Hepatocyte (in vitro differentiated cells): ENCODE measurements around the gene CBX5. TPM values are rescaled to one million over a fixed set of nuclear protein-coding genes. Genes with fewer than 3 reads are reported as not detected.

Experiments
- DNase-seq: peaks from one replicate; pipeline ENCODE4 v3.0.0-alpha.2; 2016; ENCODE audit warnings: low spot score
- H2AFZ ChIP-seq: fragments of 200-600 bp; sonication (generic); 2 replicates; pipeline ENCODE4 v1.6.0; 2016; ENCODE audit warnings: antibody characterized with exemption, mild to moderate bottlenecking
- H3K27ac ChIP-seq: fragments of 200-600 bp; sonication (generic); 2 replicates; pipeline ENCODE4 v1.5.1; 2016; ENCODE audit warnings: mild to moderate bottlenecking
- H3K27me3 ChIP-seq: fragments of 200-600 bp; sonication (generic); 2 replicates; pipeline ENCODE4 v1.6.1; 2016
- H3K36me3 ChIP-seq: fragments of 200-600 bp; sonication (generic); replicated peaks from 2 replicates; pipeline ENCODE4 v1.5.1; 2016; ENCODE audit warnings: low read depth; ENCODE audit not compliant: insufficient read depth
- H3K4me1 ChIP-seq: fragments of 200-600 bp; sonication (generic); 2 replicates; pipeline ENCODE4 v1.5.1; 2016; ENCODE audit warnings: mild to moderate bottlenecking, moderate library complexity; ENCODE audit not compliant: insufficient read depth
- H3K4me2 ChIP-seq: fragments of 200-600 bp; sonication (generic); 2 replicates; pipeline ENCODE4 v1.6.0; 2016
- H3K4me3 ChIP-seq: fragments of 200-600 bp; sonication (generic); 2 replicates; pipeline ENCODE4 v1.5.1; 2016; ENCODE audit warnings: mild to moderate bottlenecking
- H3K79me2 ChIP-seq: fragments of 200-600 bp; sonication (generic); 2 replicates; pipeline ENCODE4 v1.6.0; 2017; ENCODE audit warnings: mild to moderate bottlenecking
- H3K9me2 ChIP-seq: fragments of 200-600 bp; sonication (generic); replicated peaks from 2 replicates; pipeline ENCODE4 v1.6.0; 2017; ENCODE audit warnings: mild to moderate bottlenecking; ENCODE audit not compliant: insufficient read depth
- H3K9me3 ChIP-seq: fragments of 200-600 bp; sonication (generic); 2 replicates; pipeline ENCODE4 v1.5.1; 2016; ENCODE audit warnings: low read depth, mild to moderate bottlenecking
- H4K20me1 ChIP-seq: fragments of 200-600 bp; sonication (generic); 2 replicates; pipeline ENCODE4 v1.6.0; 2016; ENCODE audit warnings: mild to moderate bottlenecking; ENCODE audit not compliant: insufficient read depth, poor library complexity, severe bottlenecking
- CTCF ChIP-seq: fragments of 200-600 bp; sonication (generic); IDR thresholded peaks from 2 replicates; pipeline ENCODE4 v1.5.1; 2016; ENCODE audit warnings: antibody characterized with exemption, mild to moderate bottlenecking; ENCODE audit not compliant: poor library complexity
- EZH2 ChIP-seq: fragments of 200-600 bp; sonication (generic); IDR thresholded peaks from 2 replicates; pipeline ENCODE4 v1.6.1; 2016; ENCODE audit warnings: antibody characterized with exemption, mild to moderate bottlenecking, borderline replicate concordance
- EZH2phosphoT487 ChIP-seq: fragments of 200-600 bp; sonication (generic); IDR thresholded peaks from one replicate; pipeline ENCODE4 v1.6.1; 2018; ENCODE audit warnings: antibody characterized with exemption, mild to moderate bottlenecking, low read depth, moderate library complexity; ENCODE audit not compliant: unreplicated experiment, severe bottlenecking
- WGBS: methylation state at CpG from one replicate; pipeline ENCODE4 v1.1.6; 2016; ENCODE audit warnings: low lambda C conversion rate; ENCODE audit errors: missing lambda C conversion rate; 5-methylcytosine and 5-hydroxymethylcytosine counted together
- polyA plus RNA-seq: library from polyadenylated mRNA; unstranded; fragments of >200 nt; fragmentation: Nextera tagmentation; extraction: Ambion mirVana; gene quantifications from 2 replicates; pipeline ENCODE4 v1.2.1, GENCODE V29; 2016
- total RNA-seq: library from RNA; depleted of rRNA; stranded (reverse); fragments of >200 nt; gene quantifications from 2 replicates; pipeline ENCODE4 v1.2.3, GENCODE V29; 2014

CBX5 gene
- total and polyA plus RNA-seq, 2 experiments from 2014 or later: 21.9 to 60.1 TPM

DNA sequence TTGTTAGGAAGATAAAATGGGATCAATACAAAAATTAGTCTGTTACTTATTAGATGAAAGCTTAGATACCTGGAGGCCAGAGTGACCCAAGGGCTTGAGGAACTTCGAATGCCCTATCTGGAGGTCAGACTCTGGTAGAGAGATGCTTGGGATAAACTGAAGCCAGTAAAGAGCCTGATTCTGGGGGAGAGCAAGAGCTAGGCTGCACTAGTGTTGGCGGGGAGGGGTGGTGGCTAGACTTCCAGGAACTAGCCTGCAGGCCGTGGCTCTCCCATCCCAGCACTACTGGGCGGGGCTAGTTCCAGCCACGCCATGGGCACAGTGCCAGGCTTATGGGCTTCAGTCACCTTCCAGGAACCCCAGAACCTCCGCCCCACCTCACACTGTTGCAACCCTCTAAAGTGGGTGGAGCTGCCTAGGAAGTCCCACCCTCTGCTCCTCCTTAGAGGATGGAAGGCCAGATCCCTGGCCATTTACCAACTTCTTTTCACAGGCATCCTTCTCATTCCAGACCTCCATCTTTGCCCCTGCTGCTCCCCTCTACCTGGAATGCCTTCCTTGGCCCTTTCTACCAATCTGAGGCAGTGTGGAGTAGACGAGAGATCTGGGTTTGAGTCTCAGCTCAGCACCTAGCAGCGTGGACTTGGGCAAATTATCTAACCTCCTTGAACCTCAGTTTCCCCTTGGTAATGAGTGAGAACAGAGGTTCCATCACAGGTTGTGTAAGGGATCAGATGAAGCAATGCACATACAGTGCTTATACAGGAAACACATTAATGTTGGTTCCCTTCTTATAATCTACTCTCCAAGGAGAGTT is 27.2 kb upstream of the CBX5 start:
- Histone ChIP-seq H3K79me2 (no peaks in the 10 kb centered on the region), H3K27ac (no peak overlapping the region), H3K9me3 (no peaks in the 10 kb centered on the region), H3K36me3 (no peaks in the 10 kb centered on the region), H3K9me2 (no peaks in the 10 kb centered on the region), H3K27me3 (no peaks in the 10 kb centered on the region), H2AFZ (no peak overlapping the region), H4K20me1 (no peaks in the 10 kb centered on the region), H3K4me3 (no peak overlapping the region), H3K4me2 (no peak overlapping the region), H3K4me1 (peaks cover 8% of the 10 kb centered on the region)
- 81% methylated on average over 8 of the region's 8 CpGs for WGBS
- no peak for TF ChIP-seq EZH2phosphoT487
- no peak for TF ChIP-seq CTCF
- no peak for TF ChIP-seq EZH2
- peak; percentile 79 for DNase-seq

GRCh38 chr12:54304187-54304810 is 24.4 kb upstream of the CBX5 start:
- peak overlapping the region; percentile 46 for H3K4me2 ChIP-seq
- H2AFZ ChIP-seq: no peak overlapping the region
- H3K27ac ChIP-seq: no peak overlapping the region
- no peaks in the 10 kb centered on the region for H3K9me3 ChIP-seq
- H3K27me3 ChIP-seq: peaks cover 2% of the 10 kb centered on the region
- 24% methylated on average over 11 of the region's 12 CpGs for WGBS
- peaks cover 20% of the 10 kb centered on the region for H3K4me1 ChIP-seq
- DNase-seq: peak; percentile 80
- no peaks in the 10 kb centered on the region for H3K9me2 ChIP-seq
- H3K79me2 ChIP-seq: no peaks in the 10 kb centered on the region
- no peaks in the 10 kb centered on the region for H3K36me3 ChIP-seq
- no peak overlapping the region for H3K4me3 ChIP-seq
- TF ChIP-seq CTCF: no peak
- TF ChIP-seq EZH2: no peak
- no peak for TF ChIP-seq EZH2phosphoT487
- no peaks in the 10 kb centered on the region for H4K20me1 ChIP-seq

DNA sequence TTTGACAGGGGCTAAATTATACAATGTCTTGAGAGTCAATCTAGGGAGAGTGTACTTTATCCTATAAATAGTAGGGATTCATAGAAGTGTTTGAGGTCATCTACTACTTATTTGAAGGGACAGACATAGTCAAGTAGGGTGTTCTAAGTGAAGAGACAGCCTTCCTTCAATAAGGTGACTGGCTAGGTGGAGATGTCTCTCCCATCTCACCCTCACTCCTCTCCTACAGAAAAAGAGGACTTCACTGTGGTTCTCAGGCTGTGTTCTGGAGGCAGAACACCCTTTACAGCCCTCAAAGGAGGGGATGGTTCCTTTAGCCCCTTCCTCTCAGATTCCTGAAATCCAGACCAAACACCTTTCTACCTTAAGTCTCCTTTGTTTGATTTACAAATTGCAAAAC is 23.7 kb upstream of the CBX5 start:
- no peak overlapping the region for H2AFZ ChIP-seq
- H3K9me2 ChIP-seq: no peaks in the 10 kb centered on the region
- peaks cover 2% of the 10 kb centered on the region for H3K27me3 ChIP-seq
- H3K4me3 ChIP-seq: no peak overlapping the region
- TF ChIP-seq EZH2phosphoT487 (no peak), CTCF (no peak), EZH2 (no peak)
- no peaks in the 10 kb centered on the region for H3K9me3 ChIP-seq
- no peak overlapping the region for H3K4me2 ChIP-seq
- no peaks in the 10 kb centered on the region for H3K79me2 ChIP-seq
- no peaks in the 10 kb centered on the region for H4K20me1 ChIP-seq
- peaks cover 20% of the 10 kb centered on the region for H3K4me1 ChIP-seq
- H3K27ac ChIP-seq: no peak overlapping the region
- no peaks in the 10 kb centered on the region for H3K36me3 ChIP-seq
- no peak for DNase-seq
